ENCODE data around the gene TACO1.

DNA sequence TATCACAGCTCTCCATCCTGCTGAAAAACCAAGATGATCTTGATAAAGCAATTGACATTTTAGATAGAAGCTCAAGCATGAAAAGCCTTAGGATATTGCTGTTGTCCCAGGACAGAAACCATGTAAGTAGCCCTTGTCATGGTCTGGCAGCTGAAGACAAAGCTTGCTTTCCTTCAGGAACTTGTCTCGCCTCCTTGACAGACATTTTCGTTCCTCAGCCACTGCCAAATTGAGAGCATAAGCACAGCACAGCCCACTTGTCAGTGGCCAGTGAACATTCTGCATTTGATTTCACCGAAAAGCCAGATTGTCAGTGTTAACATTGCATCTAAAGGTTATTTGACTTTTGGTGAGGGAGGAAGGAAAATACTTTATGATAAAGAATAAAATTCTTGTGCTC is 57.1 kb downstream of the TACO1 start:
- TF ChIP-seq EZH2phosphoT487 (IDR thresholded peaks at IDR 0.05; ENCODE audit: borderline replicate concordance, low read length), result no peak
- TF ChIP-seq, protein P1, sequence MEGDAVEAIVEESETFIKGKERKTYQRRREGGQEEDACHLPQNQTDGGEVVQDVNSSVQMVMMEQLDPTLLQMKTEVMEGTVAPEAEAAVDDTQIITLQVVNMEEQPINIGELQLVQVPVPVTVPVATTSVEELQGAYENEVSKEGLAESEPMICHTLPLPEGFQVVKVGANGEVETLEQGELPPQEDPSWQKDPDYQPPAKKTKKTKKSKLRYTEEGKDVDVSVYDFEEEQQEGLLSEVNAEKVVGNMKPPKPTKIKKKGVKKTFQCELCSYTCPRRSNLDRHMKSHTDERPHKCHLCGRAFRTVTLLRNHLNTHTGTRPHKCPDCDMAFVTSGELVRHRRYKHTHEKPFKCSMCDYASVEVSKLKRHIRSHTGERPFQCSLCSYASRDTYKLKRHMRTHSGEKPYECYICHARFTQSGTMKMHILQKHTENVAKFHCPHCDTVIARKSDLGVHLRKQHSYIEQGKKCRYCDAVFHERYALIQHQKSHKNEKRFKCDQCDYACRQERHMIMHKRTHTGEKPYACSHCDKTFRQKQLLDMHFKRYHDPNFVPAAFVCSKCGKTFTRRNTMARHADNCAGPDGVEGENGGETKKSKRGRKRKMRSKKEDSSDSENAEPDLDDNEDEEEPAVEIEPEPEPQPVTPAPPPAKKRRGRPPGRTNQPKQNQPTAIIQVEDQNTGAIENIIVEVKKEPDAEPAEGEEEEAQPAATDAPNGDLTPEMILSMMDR (IDR thresholded peaks at IDR 0.05; ENCODE audit: low read depth, low read length, poor library complexity, severe bottlenecking), result no peak
